ENCODE measurements around the gene SPATS2. TPM values are rescaled to one million over a fixed set of nuclear protein-coding genes. Genes with fewer than 3 reads are reported as not detected.
A peak's percentile ranks its signal among the peaks of the same experiment; 100 is the strongest.

Gene SPATS2
- total and polyA plus RNA-seq, 2 donors (not counting 1 experiment from before 2014, with no cell fraction given), result 11.3 to 21.5 TPM

GRCh38 chr12:49335955-49336644, 31.2 kb upstream of the SPATS2 start:
- H3K36me3 ChIP-seq (replicated peaks in 1 of 2; ENCODE audit: control extremely low read depth in 1 of 2, control insufficient read depth in 1 of 2, extremely low read depth in 1 of 2, insufficient read depth in 2 of 2, low read length in 1 of 2), result no peaks in the 10 kb centered on the region
- no peak overlapping the region for H3K4me3 ChIP-seq (ENCODE audit: control extremely low read depth in 1 of 5, extremely low read depth in 1 of 5, insufficient read depth in 1 of 5, low read depth in 2 of 5, low read length in 4 of 5)
- H3K79me2 ChIP-seq (ENCODE audit: control insufficient read depth, insufficient read depth, low read length), result no peaks in the 10 kb centered on the region
- no peaks in the 10 kb centered on the region for H4K20me1 ChIP-seq (ENCODE audit: control insufficient read depth, insufficient read depth, low read length, poor library complexity, severe bottlenecking)
- Mint-ChIP-seq H3K4me1 (peaks cover 36% of the 10 kb centered on the region), H3K27me3 (peaks cover 72% of the 10 kb centered on the region), H3K4me3 (no peak overlapping the region), H3K27ac (peak overlapping the region; percentile 63), H3K9me3 (ENCODE audit: insufficient read depth) (no peaks in the 10 kb centered on the region)
- DNase-seq, result no peak
- intact Hi-C loops (cut with micrococcal nuclease), result loop anchor here (2.0 kb wide), 1 partner anchor 71 kb away; the partner anchor contains the start of gene TUBA1C
- 21% methylated on average over 72 of the region's 72 CpGs for WGBS (ENCODE audit: insufficient coverage)
- CTCF ChIA-PET, result interaction anchor here (0.6 to 8.5 kb wide), 10 partner anchors 12 to 176 kb away, joined by 3 to 95 read pairs (median 4); partner anchors contain the start of genes DNAJC22, PRPH and TROAP
- peak; percentile 66 for TF ChIP-seq EZH2 (IDR thresholded peaks at IDR 0.05; ENCODE audit: borderline replicate concordance, insufficient read depth, low read depth, low read length, poor library complexity, severe bottlenecking)
- TF ChIP-seq CTCF (IDR thresholded peaks at IDR 0.05), result no peak
- H3K9ac ChIP-seq (ENCODE audit: low read length), result no peak overlapping the region
- peak overlapping the region; percentile 86 for H3K4me2 ChIP-seq (replicated peaks; ENCODE audit: low read depth, low read length, poor library complexity, severe bottlenecking)
- H3K27ac ChIP-seq (ENCODE audit: low read length in 2 of 2), result no peak overlapping the region
- no peak overlapping the region for H2AFZ ChIP-seq (ENCODE audit: insufficient read depth, low read depth, low read length, poor library complexity, severe bottlenecking)
- POLR2A ChIA-PET, result no interaction called here
- H3K9me3 ChIP-seq (ENCODE audit: control extremely low read depth in 1 of 3, control insufficient read depth in 2 of 3, insufficient read depth in 1 of 3, low read length in 2 of 3), result peaks cover 0 to 25% (median 0%) of the 10 kb centered on the region in 3 donors
- H3K4me1 ChIP-seq (ENCODE audit: control insufficient read depth in 2 of 2, insufficient read depth in 2 of 2, low read length in 2 of 2), result peaks cover 36 to 39% of the 10 kb centered on the region in 2 donors
- ATAC-seq (ENCODE audit: low read depth), result no peak
- peaks cover 0 to 85% (median 49%) of the 10 kb centered on the region in 4 experiments for H3K27me3 ChIP-seq (replicated peaks in 1 of 4; ENCODE audit: control extremely low read depth in 1 of 4, control insufficient read depth in 3 of 4, insufficient read depth in 4 of 4, low read length in 3 of 4)
